Glutamatergic neuron (in vitro differentiated cells): ENCODE measurements around the gene GUF1. TPM values are rescaled to one million over a fixed set of nuclear protein-coding genes. Genes with fewer than 3 reads are reported as not detected.
A peak's percentile ranks its signal among the peaks of the same experiment; 100 is the strongest.

Experiments used
- DNase-seq: peaks from one replicate; pipeline ENCODE4 v3.0.0; 2022
- H3K27ac Mint-ChIP-seq: one replicate; pipeline ENCODE4 v1.8.0; 2020; ENCODE audit warnings: mild to moderate bottlenecking, mixed read lengths, inconsistent platforms; ENCODE audit not compliant: unreplicated experiment
- H3K27me3 Mint-ChIP-seq: one replicate; pipeline ENCODE4 v1.8.0; 2020; ENCODE audit warnings: mild to moderate bottlenecking, moderate library complexity, mixed read lengths, inconsistent platforms; ENCODE audit not compliant: unreplicated experiment
- H3K36me3 Mint-ChIP-seq: one replicate; pipeline ENCODE4 v1.8.0; 2020; ENCODE audit warnings: mild to moderate bottlenecking, mixed read lengths, inconsistent platforms; ENCODE audit not compliant: unreplicated experiment
- H3K4me1 Mint-ChIP-seq: one replicate; pipeline ENCODE4 v1.8.0; 2020; ENCODE audit warnings: mild to moderate bottlenecking, low read depth, mixed read lengths, inconsistent platforms; ENCODE audit not compliant: unreplicated experiment
- H3K4me3 Mint-ChIP-seq: one replicate; pipeline ENCODE4 v1.8.0; 2020; ENCODE audit warnings: mild to moderate bottlenecking, mixed read lengths, inconsistent platforms; ENCODE audit not compliant: unreplicated experiment
- H3K9me3 Mint-ChIP-seq: one replicate; pipeline ENCODE4 v1.8.0; 2020; ENCODE audit warnings: mild to moderate bottlenecking, moderate library complexity, mixed read lengths, inconsistent platforms; ENCODE audit not compliant: unreplicated experiment
- total RNA-seq: library from RNA; stranded (reverse); fragmentation: NEBNext Ultra II Directional; extraction: Animal tissue kit (Norgen Biotek cat#: 25700); gene quantifications from one replicate; pipeline ENCODE4 v1.2.1, GENCODE V29; 2021; ENCODE audit not compliant: unreplicated experiment
- TF ChIP-seq, protein P1 (sequence below): fragments of 200-600 bp; sonication (generic); IDR thresholded peaks from one replicate; pipeline ENCODE4 v1.5.0; 2021; ENCODE audit not compliant: partially characterized antibody, unreplicated experiment

Gene GUF1
- total RNA-seq, 1 donor from 2014 or later: 26.3 TPM

DNA sequence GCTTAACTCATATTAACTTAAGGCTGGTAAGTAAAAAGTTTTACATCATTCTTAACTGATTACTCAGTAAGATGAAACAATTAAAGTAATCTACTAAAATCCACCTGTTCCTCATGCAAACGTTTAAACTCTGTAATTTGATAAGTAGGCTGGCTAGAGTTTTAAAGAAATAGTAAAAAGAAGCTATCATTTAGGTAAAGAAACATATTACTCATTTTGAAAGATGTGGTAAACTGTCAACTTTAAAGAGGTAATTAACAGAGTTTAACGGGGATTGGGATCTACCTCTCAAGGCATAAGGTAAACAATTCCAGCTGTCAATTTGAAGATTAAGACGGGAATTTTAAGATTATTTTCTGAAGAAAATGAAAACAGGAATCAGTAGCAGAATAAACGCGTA is 38.4 kb downstream of the GUF1 start:
- no peak for DNase-seq
- H3K27me3 Mint-ChIP-seq: no peaks in the 10 kb centered on the region
- H3K27ac Mint-ChIP-seq: no peak overlapping the region
- H3K4me3 Mint-ChIP-seq: no peak overlapping the region
- H3K4me1 Mint-ChIP-seq: peaks cover 18% of the 10 kb centered on the region
- H3K9me3 Mint-ChIP-seq: no peaks in the 10 kb centered on the region
- no peaks in the 10 kb centered on the region for H3K36me3 Mint-ChIP-seq
- TF ChIP-seq, protein P1, sequence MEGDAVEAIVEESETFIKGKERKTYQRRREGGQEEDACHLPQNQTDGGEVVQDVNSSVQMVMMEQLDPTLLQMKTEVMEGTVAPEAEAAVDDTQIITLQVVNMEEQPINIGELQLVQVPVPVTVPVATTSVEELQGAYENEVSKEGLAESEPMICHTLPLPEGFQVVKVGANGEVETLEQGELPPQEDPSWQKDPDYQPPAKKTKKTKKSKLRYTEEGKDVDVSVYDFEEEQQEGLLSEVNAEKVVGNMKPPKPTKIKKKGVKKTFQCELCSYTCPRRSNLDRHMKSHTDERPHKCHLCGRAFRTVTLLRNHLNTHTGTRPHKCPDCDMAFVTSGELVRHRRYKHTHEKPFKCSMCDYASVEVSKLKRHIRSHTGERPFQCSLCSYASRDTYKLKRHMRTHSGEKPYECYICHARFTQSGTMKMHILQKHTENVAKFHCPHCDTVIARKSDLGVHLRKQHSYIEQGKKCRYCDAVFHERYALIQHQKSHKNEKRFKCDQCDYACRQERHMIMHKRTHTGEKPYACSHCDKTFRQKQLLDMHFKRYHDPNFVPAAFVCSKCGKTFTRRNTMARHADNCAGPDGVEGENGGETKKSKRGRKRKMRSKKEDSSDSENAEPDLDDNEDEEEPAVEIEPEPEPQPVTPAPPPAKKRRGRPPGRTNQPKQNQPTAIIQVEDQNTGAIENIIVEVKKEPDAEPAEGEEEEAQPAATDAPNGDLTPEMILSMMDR: no peak

DNA sequence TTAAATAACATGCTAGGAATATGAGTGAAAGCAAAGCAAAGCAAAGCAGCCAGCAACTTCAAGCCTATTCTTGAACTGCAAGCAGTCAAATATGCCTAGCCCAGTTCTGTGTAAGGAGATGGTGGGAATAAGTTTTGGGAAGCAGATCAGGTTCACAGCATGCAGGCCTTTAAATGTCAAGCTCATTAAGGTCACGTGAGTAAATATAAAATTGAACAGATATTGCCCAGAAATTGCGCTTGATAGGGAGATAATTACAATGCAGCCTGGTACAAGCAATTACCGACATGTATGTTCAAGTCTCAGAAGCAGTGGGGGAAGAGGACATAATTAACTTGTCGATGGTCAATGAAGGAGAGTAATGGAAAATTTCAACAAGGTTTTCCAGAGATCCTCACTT is 42.2 kb downstream of the GUF1 start:
- TF ChIP-seq, protein P1: no peak
- Mint-ChIP-seq H3K27me3 (peaks cover 2% of the 10 kb centered on the region), H3K27ac (peak overlapping the region; percentile 45), H3K9me3 (peaks cover 1% of the 10 kb centered on the region), H3K4me3 (no peak overlapping the region), H3K36me3 (no peaks in the 10 kb centered on the region), H3K4me1 (peaks cover 23% of the 10 kb centered on the region)
- DNase-seq: no peak

DNA sequence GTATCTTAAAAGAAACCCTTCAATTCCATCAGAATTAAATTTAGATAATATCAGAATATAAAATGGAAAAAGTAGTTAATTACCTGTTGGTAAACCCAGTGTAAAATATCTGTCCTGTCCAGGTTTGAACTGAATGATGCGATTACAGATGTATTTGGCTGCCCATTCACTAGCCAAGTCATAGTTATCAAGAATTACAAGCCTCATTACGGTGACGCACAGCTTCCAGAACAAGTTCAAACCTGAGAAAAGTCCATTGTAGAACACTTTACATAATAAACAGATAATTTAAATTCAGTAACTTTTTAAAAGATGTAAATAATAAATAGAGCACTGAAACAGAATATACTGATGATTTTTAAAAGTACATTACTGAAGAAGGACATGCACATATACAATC is 43.8 kb downstream of the GUF1 start:
- Mint-ChIP-seq H3K9me3 (peaks cover 3% of the 10 kb centered on the region), H3K27me3 (peaks cover 6% of the 10 kb centered on the region), H3K4me3 (no peak overlapping the region), H3K27ac (no peak overlapping the region), H3K4me1 (peaks cover 31% of the 10 kb centered on the region), H3K36me3 (no peaks in the 10 kb centered on the region)
- no peak for DNase-seq
- TF ChIP-seq, protein P1: no peak

DNA sequence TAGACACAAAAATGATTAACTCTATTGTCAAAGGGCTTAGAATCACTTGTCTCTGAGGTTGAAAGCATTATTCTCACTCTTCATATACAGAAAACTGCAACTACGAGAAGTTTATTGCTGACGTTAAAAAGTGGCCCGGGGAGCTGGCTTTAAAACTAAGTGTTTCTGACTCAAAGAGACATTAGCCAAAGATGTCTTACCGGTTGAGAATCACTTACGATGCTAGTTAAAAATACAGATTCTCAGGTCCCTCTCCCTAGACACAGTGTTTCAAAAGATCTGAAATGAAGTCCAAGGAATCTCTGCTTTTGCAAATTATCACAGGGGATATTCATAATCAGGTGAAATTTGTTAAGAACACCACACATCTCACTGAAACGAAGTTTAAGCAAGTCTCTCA is 46.9 kb downstream of the GUF1 start:
- DNase-seq: no peak
- Mint-ChIP-seq H3K4me3 (peak overlapping the region; percentile 93), H3K27ac (peak overlapping the region; percentile 91), H3K27me3 (peaks cover 6% of the 10 kb centered on the region), H3K4me1 (peaks cover 18% of the 10 kb centered on the region), H3K36me3 (no peaks in the 10 kb centered on the region), H3K9me3 (peaks cover 3% of the 10 kb centered on the region)
- TF ChIP-seq, protein P1: no peak

DNA sequence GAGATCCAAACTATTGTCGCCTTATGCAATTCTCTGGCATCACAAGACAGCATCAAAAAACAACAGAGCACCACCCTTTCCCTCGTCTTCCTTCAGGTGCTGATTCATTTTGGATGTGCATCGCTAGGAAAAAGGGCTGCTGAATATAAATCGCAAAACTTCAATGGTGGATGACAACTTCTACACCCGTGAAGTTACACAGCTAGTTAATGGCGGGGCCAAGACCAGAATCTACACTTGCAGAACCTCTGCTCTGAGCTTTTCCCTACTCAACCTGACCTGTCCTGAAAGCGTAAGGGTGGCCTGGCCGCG is 47.5 kb downstream of the GUF1 start:
- TF ChIP-seq, protein P1: no peak
- peak overlapping the region; percentile 91 for H3K27ac Mint-ChIP-seq
- peaks cover 3% of the 10 kb centered on the region for H3K9me3 Mint-ChIP-seq
- H3K27me3 Mint-ChIP-seq: peaks cover 6% of the 10 kb centered on the region
- H3K4me3 Mint-ChIP-seq: peak overlapping the region; percentile 93
- H3K36me3 Mint-ChIP-seq: no peaks in the 10 kb centered on the region
- DNase-seq: no peak
- peaks cover 13% of the 10 kb centered on the region for H3K4me1 Mint-ChIP-seq
